SK-N-SH (cell line): ENCODE measurements around the gene EPS8L2. TPM values are rescaled to one million over a fixed set of nuclear protein-coding genes. Genes with fewer than 3 reads are reported as not detected.

Experiments used
- CTCF ChIA-PET: fragments of 300-600, 350-600 bp; formaldehyde crosslinking; extraction: SDS; loops from one replicate; lab custom pipeline; 2021; lab: Yijun Ruan, JAX
- POLR2A ChIA-PET: fragments of 350-600 bp; sonication (Branson Sonifier 250); formaldehyde crosslinking; extraction: SDS; loops from one replicate; lab custom pipeline; 2020; ENCODE audit warnings: antibody characterized with exemption, inconsistent platforms; lab: Yijun Ruan, JAX
- DNase-seq: peaks from one replicate; pipeline ENCODE4 v3.0.0; 2012
- H2AFZ ChIP-seq: fragments of 200-600 bp; sonication (generic); 2 replicates; pipeline ENCODE4 v1.8.1; 2016; ENCODE audit warnings: antibody characterized with exemption, mild to moderate bottlenecking, low read depth
- H3F3A ChIP-seq: fragments of 200-600 bp; sonication (generic); replicated peaks from 2 replicates; pipeline ENCODE3; 2016; ENCODE audit warnings: antibody characterized with exemption, mild to moderate bottlenecking; ENCODE audit not compliant: insufficient read depth
- H3K27ac ChIP-seq, 2 experiments: fragments of 200-500 bp in 1 of 2; fragments of 200-600 bp in 1 of 2; sonication (Bioruptor generic) in 1 of 2; sonication (generic), shearing (Covaris generic) in 1 of 2; 2 replicates each; pipeline versions ENCODE4 v1.5.1 to v1.6.1; 2014 to 2016; ENCODE audit warnings: low read depth in 2 of 2, inconsistent platforms in 1 of 2, low read length in 1 of 2, mild to moderate bottlenecking in 1 of 2, mixed read lengths in 1 of 2
- H3K27me3 ChIP-seq: fragments of 200-600 bp; sonication (generic), shearing (Covaris generic); 2 replicates; pipeline ENCODE4 v1.6.1; 2016; ENCODE audit warnings: mixed run types; ENCODE audit not compliant: insufficient read depth
- H3K36me3 ChIP-seq, 2 experiments: fragments of 200-500 bp in 1 of 2; fragments of 200-600 bp in 1 of 2; sonication (Bioruptor generic) in 1 of 2; sonication (generic) in 1 of 2; replicated peaks in 1 of 2; 2 replicates each; pipeline versions ENCODE3 to v1.5.1; 2014 to 2016; ENCODE audit warnings: low read length in 1 of 2, mild to moderate bottlenecking in 1 of 2; ENCODE audit not compliant: insufficient read depth in 2 of 2, control insufficient read depth in 1 of 2
- H3K4me1 ChIP-seq, 2 experiments: fragments of 200-500 bp in 1 of 2; fragments of 200-600 bp in 1 of 2; sonication (Bioruptor generic) in 1 of 2; sonication (generic), shearing (Covaris generic) in 1 of 2; 2 replicates each; pipeline versions ENCODE4 v1.5.1 to v1.6.1; 2014 to 2016; ENCODE audit warnings: low read depth in 1 of 2, low read length in 1 of 2, mixed run types in 1 of 2; ENCODE audit not compliant: insufficient read depth in 2 of 2, control insufficient read depth in 1 of 2
- H3K4me2 ChIP-seq: fragments of 200-600 bp; sonication (generic), shearing (Covaris generic); 2 replicates; pipeline ENCODE4 v1.6.1; 2017; ENCODE audit warnings: mixed run types
- H3K4me3 ChIP-seq, 2 experiments: fragments of 200-500 bp in 1 of 2; fragments of 200-600 bp in 1 of 2; sonication (Bioruptor generic) in 1 of 2; sonication (generic), shearing (Covaris generic) in 1 of 2; 2 replicates each; pipeline versions ENCODE4 v1.5.1 to v1.8.1; 2014 to 2016; ENCODE audit warnings: low read depth in 2 of 2, inconsistent platforms in 1 of 2, low read length in 1 of 2, mild to moderate bottlenecking in 1 of 2, mixed read lengths in 1 of 2, moderate library complexity in 1 of 2
- H3K79me2 ChIP-seq: fragments of 200-600 bp; sonication (generic); 2 replicates; pipeline ENCODE4 v1.8.1; 2017; ENCODE audit warnings: mild to moderate bottlenecking; ENCODE audit not compliant: insufficient read depth
- H3K9ac ChIP-seq: fragments of 200-600 bp; sonication (generic); 2 replicates; pipeline ENCODE4 v1.6.1; 2017; ENCODE audit warnings: mixed run types
- H3K9me2 ChIP-seq: fragments of 200-600 bp; sonication (generic); 2 replicates; pipeline ENCODE4 v1.6.1; 2017; ENCODE audit warnings: mixed run types
- H3K9me3 ChIP-seq: fragments of 200-600 bp; sonication (generic); 2 replicates; pipeline ENCODE4 v1.6.1; 2017; ENCODE audit warnings: mixed run types, mild to moderate bottlenecking, moderate library complexity
- H4K20me1 ChIP-seq: fragments of 200-600 bp; sonication (generic); 2 replicates; pipeline ENCODE4 v1.6.1; 2017; ENCODE audit warnings: mild to moderate bottlenecking, mixed run types; ENCODE audit not compliant: insufficient read depth
- ELF1 ChIP-seq: IDR thresholded peaks from 2 replicates; pipeline ENCODE4 v1.4.0; 2012
- GATA2 ChIP-seq: sonication (generic); formaldehyde crosslinking; IDR thresholded peaks from 2 replicates; pipeline ENCODE4 v1.5.0; 2020; ENCODE audit warnings: mild to moderate bottlenecking, missing genetic modification reagents
- MEF2A ChIP-seq: IDR thresholded peaks from 2 replicates; pipeline ENCODE4 v1.4.0; 2012; ENCODE audit warnings: low read depth, borderline replicate concordance
- MXI1 ChIP-seq: IDR thresholded peaks from 2 replicates; pipeline ENCODE4 v1.6.1; 2012; ENCODE audit warnings: mild to moderate bottlenecking, low read depth, low read length, improper control_type of control experiment
- RAD21 ChIP-seq: IDR thresholded peaks from 2 replicates; pipeline ENCODE4 v1.6.1; 2012; ENCODE audit warnings: mild to moderate bottlenecking, low read length
- REST ChIP-seq: IDR thresholded peaks from 2 replicates; pipeline ENCODE4 v1.6.1; 2012; ENCODE audit warnings: mild to moderate bottlenecking, low read depth, low read length, moderate library complexity
- RXRA ChIP-seq: IDR thresholded peaks from 2 replicates; pipeline ENCODE4 v1.4.0; 2012; ENCODE audit warnings: low read depth, mild to moderate bottlenecking, borderline replicate concordance
- SMC3 ChIP-seq: IDR thresholded peaks from 2 replicates; pipeline ENCODE4 v1.6.1; 2012; ENCODE audit warnings: low read depth, low read length, improper control_type of control experiment
- TAF1 ChIP-seq: IDR thresholded peaks from 2 replicates; pipeline ENCODE4 v1.6.1; 2012; ENCODE audit warnings: low read depth, mild to moderate bottlenecking, low read length, moderate library complexity, borderline replicate concordance
- WGBS: methylation state at CpG from one replicate; pipeline ENCODE4 v1.1.6; 2017; ENCODE audit warnings: low lambda C conversion rate; 5-methylcytosine and 5-hydroxymethylcytosine counted together
- polyA plus RNA-seq, 3 experiments: library from polyadenylated mRNA; depleted of rRNA; stranded (reverse); fragments of >200 nt; gene quantifications; 2 replicates each; pipeline ENCODE4 v1.2.3, GENCODE V29; 2012
- TF ChIP-seq, protein P1 (sequence below): fragments of 200-600 bp; sonication (generic); IDR thresholded peaks from 2 replicates; pipeline ENCODE4 v1.6.1; 2017; ENCODE audit warnings: antibody characterized with exemption, mild to moderate bottlenecking, moderate library complexity

EPS8L2 gene
- polyA plus RNA-seq, 1 of the 3 experiments (the other 2 are of a cell fraction): 0.74 TPM

GRCh38 chr11:660681-661444 lies 45.2 kb upstream of the EPS8L2 start:
- H3K4me1 ChIP-seq: no peaks in the 10 kb centered on the region
- no peak overlapping the region for H3K4me3 ChIP-seq
- H2AFZ ChIP-seq: no peak overlapping the region
- peaks cover 3 to 40% of the 10 kb centered on the region in 2 experiments for H3K36me3 ChIP-seq
- WGBS: 94% methylated on average over 19 of the region's 19 CpGs
- ChIA-PET CTCF (interaction anchor here (1.5 to 13.1 kb wide), 2 partner anchors 8 to 64 kb away, joined by 3 to 150 read pairs; no protein-coding TSS in a partner anchor), POLR2A (interaction anchor here (0.6 to 1.2 kb wide), 3 partner anchors 19 to 302 kb away, joined by 3 to 4 read pairs (median 3); no protein-coding TSS in a partner anchor)
- no peaks in the 10 kb centered on the region for H3K9me3 ChIP-seq
- DNase-seq: no peak
- no peaks in the 10 kb centered on the region for H3K9me2 ChIP-seq
- no peak overlapping the region for H3K4me2 ChIP-seq
- no peak overlapping the region for H3K9ac ChIP-seq
- H3K27ac ChIP-seq: no peak overlapping the region
- H3K79me2 ChIP-seq: no peaks in the 10 kb centered on the region
- no peak for TF ChIP-seq TAF1
- TF ChIP-seq GATA2 (CRISPR knock-in tag): no peak
- TF ChIP-seq RXRA: no peak
- TF ChIP-seq SMC3: no peak
- H3F3A ChIP-seq: no peaks in the 10 kb centered on the region
- H4K20me1 ChIP-seq: 0 out of 2 replicates have a peak, but pooled peaks cover 4% of the 10 kb centered on the region
- H3K27me3 ChIP-seq: no peaks in the 10 kb centered on the region

DNA sequence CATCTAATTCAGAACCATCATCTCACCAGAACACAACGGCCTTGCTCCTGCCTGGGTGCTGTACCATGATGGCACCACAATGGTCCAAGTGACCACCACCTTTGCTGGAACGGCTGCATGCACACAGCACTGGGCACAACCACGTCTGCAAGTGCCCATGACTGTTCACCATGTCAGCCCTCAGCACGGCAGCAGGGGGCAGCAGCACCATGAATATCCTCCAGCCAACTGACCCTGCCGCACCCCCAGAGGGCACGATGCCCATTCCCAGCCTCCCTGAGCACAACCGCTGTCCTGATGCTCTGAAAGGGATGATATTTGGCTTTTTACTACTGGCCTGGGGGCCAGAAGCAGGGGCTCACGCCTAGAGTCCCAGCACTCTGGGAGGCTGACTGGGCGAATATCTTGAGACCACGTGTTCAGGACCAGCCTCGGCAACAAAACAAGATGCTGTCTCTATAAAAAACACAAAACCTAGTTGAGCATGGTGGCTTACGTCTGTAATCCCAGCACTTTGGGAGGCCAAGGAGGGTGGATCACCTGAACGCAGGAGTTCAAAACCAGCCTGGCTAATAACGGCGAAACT lies 43.2 kb upstream of the EPS8L2 start:
- Histone ChIP-seq H3K9me3 (no peaks in the 10 kb centered on the region), H3K27me3 (no peaks in the 10 kb centered on the region), H3K79me2 (no peaks in the 10 kb centered on the region), H3K4me3 (no peak overlapping the region; a peak in 1 of 4 replicates), H3K9me2 (no peaks in the 10 kb centered on the region), H3K9ac (no peak overlapping the region), H3K4me2 (no peak overlapping the region), H4K20me1 (0 out of 2 replicates have a peak, but pooled peaks cover 4% of the 10 kb centered on the region), H3K36me3 (peaks cover 3 to 34% of the 10 kb centered on the region in 2 experiments), H3F3A (no peaks in the 10 kb centered on the region), H3K4me1 (no peaks in the 10 kb centered on the region), H3K27ac (no peak overlapping the region), H2AFZ (no peak overlapping the region)
- WGBS: 67% methylated on average over 13 of the region's 15 CpGs
- CTCF ChIA-PET: interaction anchor here (0.6 to 13.1 kb wide), 10 partner anchors 11 to 127 kb away, joined by 3 to 150 read pairs (median 3); partner anchors contain the start of gene TMEM80
- POLR2A ChIA-PET: no interaction called here
- no peak for TF ChIP-seq ELF1
- no peak for TF ChIP-seq MEF2A
- peak; percentile 73 for TF ChIP-seq RAD21
- TF ChIP-seq SMC3: peak; percentile 62
- no peak for TF ChIP-seq REST
- TF ChIP-seq MXI1: no peak
- TF ChIP-seq, protein P1, sequence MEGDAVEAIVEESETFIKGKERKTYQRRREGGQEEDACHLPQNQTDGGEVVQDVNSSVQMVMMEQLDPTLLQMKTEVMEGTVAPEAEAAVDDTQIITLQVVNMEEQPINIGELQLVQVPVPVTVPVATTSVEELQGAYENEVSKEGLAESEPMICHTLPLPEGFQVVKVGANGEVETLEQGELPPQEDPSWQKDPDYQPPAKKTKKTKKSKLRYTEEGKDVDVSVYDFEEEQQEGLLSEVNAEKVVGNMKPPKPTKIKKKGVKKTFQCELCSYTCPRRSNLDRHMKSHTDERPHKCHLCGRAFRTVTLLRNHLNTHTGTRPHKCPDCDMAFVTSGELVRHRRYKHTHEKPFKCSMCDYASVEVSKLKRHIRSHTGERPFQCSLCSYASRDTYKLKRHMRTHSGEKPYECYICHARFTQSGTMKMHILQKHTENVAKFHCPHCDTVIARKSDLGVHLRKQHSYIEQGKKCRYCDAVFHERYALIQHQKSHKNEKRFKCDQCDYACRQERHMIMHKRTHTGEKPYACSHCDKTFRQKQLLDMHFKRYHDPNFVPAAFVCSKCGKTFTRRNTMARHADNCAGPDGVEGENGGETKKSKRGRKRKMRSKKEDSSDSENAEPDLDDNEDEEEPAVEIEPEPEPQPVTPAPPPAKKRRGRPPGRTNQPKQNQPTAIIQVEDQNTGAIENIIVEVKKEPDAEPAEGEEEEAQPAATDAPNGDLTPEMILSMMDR: peak; percentile 75
- peak; percentile 92 for DNase-seq
